T-helper 17 cell (primary cell): ENCODE results near the gene PPP1R3C. TPM values are rescaled to one million over a fixed set of nuclear protein-coding genes. Genes with fewer than 3 reads are reported as not detected.

ENCODE experiments used
- ATAC-seq: fragments of 150-1000 bp; cut with Tn5 transposase; 2 replicates; pipeline ENCODE4 v1.10.0; 2021; ENCODE audit warnings: mild to moderate bottlenecking, moderate library complexity
- DNase-seq, 3 donors: peaks; one replicate each; pipeline versions ENCODE4 v3.0.0 to v3.0.0-alpha.2; 2020 to 2021
- H3K9me3 ChIP-seq: one replicate; pipeline ENCODE4 v1.7.0; 2013; ENCODE audit warnings: low read length, mild to moderate bottlenecking; ENCODE audit not compliant: control insufficient read depth, poor library complexity, severe bottlenecking
- H3K27ac Mint-ChIP-seq: one replicate; pipeline ENCODE4 v1.8.0; 2022; ENCODE audit warnings: mild to moderate bottlenecking, moderate library complexity, mixed read lengths
- H3K27me3 Mint-ChIP-seq: one replicate; pipeline ENCODE4 v1.8.0; 2022; ENCODE audit warnings: mixed read lengths
- H3K36me3 Mint-ChIP-seq: one replicate; pipeline ENCODE4 v1.8.0; 2022; ENCODE audit warnings: low read depth, mixed read lengths
- H3K4me1 Mint-ChIP-seq: one replicate; pipeline ENCODE4 v1.8.0; 2022; ENCODE audit warnings: mild to moderate bottlenecking, mixed read lengths
- H3K4me3 Mint-ChIP-seq: one replicate; pipeline ENCODE4 v1.8.0; 2022; ENCODE audit warnings: mild to moderate bottlenecking, moderate library complexity, mixed read lengths
- total RNA-seq, 4 donors: library from RNA in 2 of 4; stranded (reverse) in 2 of 4; gene quantifications; one replicate each; pipeline ENCODE4 v1.2.3 and lab custom pipeline; 2022 to 2026

Gene PPP1R3C
- total RNA-seq, 2 donors from 2014 or later = 0.10 TPM; not detected in 1

DNA sequence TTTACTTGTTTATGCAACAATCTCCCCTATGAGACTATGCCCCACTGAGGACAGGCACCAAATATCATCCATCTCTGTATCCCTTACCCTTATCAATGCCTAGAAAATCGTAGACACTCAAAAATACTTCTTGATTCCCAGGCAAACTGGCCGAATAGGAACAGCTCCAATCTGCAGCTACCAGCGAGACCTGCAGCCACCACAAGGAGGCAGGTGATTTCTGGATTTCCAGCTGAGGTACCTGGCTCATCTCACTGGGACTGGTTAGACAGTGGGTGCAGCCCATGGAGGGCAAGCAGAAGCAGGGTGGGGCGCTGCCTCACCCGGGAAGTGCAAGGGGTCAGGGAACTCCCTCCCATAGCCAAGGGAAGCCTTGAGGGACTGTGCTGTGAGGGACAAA is 10.8 kb upstream of the PPP1R3C start:
- Mint-ChIP-seq H3K4me1 (no peaks in the 10 kb centered on the region), H3K27me3 (peaks cover 75% of the 10 kb centered on the region), H3K27ac (no peak overlapping the region), H3K36me3 (peaks cover 9% of the 10 kb centered on the region), H3K4me3 (no peak overlapping the region)
- no peaks in the 10 kb centered on the region for H3K9me3 ChIP-seq
- ATAC-seq = no peak
- DNase-seq = no peak

DNA sequence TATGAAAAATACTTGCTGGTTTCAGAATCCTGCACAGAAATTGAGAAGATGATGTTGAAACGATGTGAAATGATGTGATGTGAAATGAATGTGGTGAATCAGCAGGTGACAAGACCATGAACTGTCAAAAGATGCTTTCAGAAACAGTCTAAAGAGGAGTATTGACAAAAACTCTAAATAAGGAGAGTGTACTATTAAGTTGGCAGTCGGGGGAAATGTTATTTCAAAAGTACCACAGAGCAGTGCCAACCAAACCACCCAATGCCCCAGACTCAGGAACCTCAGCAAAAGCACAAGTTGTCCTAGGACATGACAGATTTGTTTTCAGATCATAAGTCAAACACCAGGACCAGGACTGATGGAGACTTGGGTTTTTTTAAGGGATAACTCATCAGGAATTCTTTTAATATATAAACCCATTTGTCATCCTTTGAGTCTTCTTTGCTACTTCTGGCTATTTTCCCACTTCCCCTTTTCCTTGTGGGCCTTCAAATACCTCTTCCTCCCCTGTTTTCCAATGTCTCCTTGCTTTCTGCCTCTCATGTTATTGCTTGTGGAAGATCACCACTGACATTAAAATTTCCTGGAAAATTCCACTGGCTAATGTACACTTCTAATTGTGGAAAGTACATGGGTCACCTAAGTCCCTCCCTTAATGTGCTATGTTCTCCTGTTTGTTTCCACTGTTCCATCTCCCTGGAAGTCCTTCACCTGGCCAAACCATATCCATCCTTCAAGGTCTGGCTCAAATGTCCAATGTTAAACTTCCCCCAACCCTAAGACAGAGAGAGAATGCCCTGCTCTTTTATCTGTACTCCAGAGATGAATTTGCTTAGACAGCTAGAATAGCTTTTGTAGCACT is 10.2 kb upstream of the PPP1R3C start:
- no peak overlapping the region for H3K4me3 Mint-ChIP-seq
- no peak overlapping the region for H3K27ac Mint-ChIP-seq
- H3K9me3 ChIP-seq = no peaks in the 10 kb centered on the region
- ATAC-seq (no peak), DNase-seq (no peak)
- no peaks in the 10 kb centered on the region for H3K4me1 Mint-ChIP-seq
- H3K36me3 Mint-ChIP-seq = peaks cover 9% of the 10 kb centered on the region
- H3K27me3 Mint-ChIP-seq = peaks cover 72% of the 10 kb centered on the region

GRCh38 chr10:91636892-91637291 is 4.0 kb upstream of the PPP1R3C start:
- H3K27me3 Mint-ChIP-seq = peaks cover 64% of the 10 kb centered on the region
- H3K36me3 Mint-ChIP-seq = peaks cover 2% of the 10 kb centered on the region
- H3K4me1 Mint-ChIP-seq = peaks cover 3% of the 10 kb centered on the region
- no peaks in the 10 kb centered on the region for H3K9me3 ChIP-seq
- DNase-seq (no peak), ATAC-seq (no peak)
- no peak overlapping the region for H3K4me3 Mint-ChIP-seq
- no peak overlapping the region for H3K27ac Mint-ChIP-seq

DNA sequence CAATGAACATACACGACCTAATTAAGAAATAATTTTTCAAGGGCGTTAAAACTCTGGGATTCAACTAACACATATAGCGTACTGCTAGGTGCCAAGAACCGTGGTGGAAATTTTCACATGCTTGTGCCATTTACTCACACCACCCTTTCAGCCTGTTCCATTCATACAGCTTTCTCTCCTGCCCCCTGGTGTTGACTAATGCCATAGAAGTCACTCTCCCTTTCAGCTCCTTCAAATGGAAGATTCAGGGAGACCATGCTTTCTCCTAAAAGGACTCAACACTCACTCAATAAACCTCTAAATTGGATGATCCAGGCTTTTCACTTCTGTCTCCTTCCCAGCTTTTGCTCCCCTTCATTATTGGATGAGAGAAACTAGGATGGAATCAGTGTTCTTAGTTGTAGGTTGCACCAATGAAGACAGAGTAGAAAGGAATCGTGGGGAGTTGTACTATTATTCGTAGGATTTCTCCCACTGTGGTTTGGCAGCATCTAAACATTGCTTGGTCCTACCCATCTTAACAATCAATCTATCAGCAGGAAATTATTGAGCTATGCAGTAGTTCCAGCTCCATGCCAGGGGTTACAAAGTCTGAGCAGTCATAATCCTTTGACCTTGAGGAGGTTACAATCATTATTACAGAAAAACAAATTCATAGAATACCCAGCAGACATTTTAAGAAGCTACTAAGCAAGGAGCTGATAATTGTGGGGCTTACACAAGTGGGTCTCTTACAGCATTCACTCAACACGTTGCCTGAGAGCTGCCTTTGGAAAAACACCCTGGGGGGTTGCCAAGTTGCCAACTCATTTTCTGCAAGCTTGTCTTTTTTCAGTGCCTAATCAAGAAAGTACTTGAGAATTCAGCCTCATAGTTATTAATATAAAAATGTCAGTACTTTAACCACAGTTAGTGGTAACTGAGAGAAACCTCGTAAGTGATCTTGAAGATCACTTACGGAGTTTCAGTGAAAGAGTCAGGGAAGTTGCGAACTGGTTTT is 2.8 kb upstream of the PPP1R3C start:
- H3K27me3 Mint-ChIP-seq = peaks cover 66% of the 10 kb centered on the region
- ATAC-seq = peak; percentile 57
- H3K4me1 Mint-ChIP-seq = peaks cover 3% of the 10 kb centered on the region
- H3K27ac Mint-ChIP-seq = no peak overlapping the region
- no peaks in the 10 kb centered on the region for H3K9me3 ChIP-seq
- H3K4me3 Mint-ChIP-seq = no peak overlapping the region
- DNase-seq = peak in 1 of 3 donors; percentile 15
- peaks cover 2% of the 10 kb centered on the region for H3K36me3 Mint-ChIP-seq

DNA sequence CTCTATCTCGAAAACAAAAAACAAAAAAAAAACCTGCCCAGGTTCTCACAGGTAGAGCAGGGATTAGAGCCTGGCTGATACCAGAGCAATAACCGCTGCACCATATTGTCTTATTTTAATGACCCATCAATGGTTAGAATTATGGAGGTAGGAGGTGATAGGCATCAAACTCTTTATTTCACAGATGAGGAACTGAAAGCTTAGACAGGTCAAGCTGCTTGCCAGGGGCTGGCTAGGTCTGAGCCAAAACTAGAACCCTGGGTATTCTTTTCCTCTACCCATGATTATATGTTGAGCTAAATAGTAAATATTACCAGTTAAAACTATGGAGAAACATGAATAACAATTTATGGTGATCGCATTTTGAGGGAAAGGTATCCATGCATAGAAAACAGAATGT is 2.0 kb upstream of the PPP1R3C start:
- Mint-ChIP-seq H3K36me3 (no peaks in the 10 kb centered on the region), H3K4me1 (peaks cover 3% of the 10 kb centered on the region), H3K27me3 (peaks cover 66% of the 10 kb centered on the region), H3K27ac (no peak overlapping the region), H3K4me3 (no peak overlapping the region)
- ATAC-seq = no peak
- DNase-seq = no peak
- no peaks in the 10 kb centered on the region for H3K9me3 ChIP-seq

GRCh38 chr10:91634246-91634645 is 1.4 kb upstream of the PPP1R3C start:
- Mint-ChIP-seq H3K4me1 (peaks cover 3% of the 10 kb centered on the region), H3K27ac (no peak overlapping the region), H3K4me3 (no peak overlapping the region), H3K36me3 (no peaks in the 10 kb centered on the region), H3K27me3 (peaks cover 71% of the 10 kb centered on the region)
- H3K9me3 ChIP-seq = no peaks in the 10 kb centered on the region
- ATAC-seq = no peak
- DNase-seq = no peak

GRCh38 chr10:91630625-91631024 is 2.2 kb downstream of the PPP1R3C start:
- peaks cover 58% of the 10 kb centered on the region for H3K27me3 Mint-ChIP-seq

GRCh38 chr10:91629715-91630549 is 2.9 kb downstream of the PPP1R3C start:
- no peaks in the 10 kb centered on the region for H3K36me3 Mint-ChIP-seq
- no peak for ATAC-seq
- H3K27me3 Mint-ChIP-seq = peaks cover 53% of the 10 kb centered on the region
- peaks cover 3% of the 10 kb centered on the region for H3K4me1 Mint-ChIP-seq
- DNase-seq = no peak
- H3K27ac Mint-ChIP-seq = no peak overlapping the region
- H3K9me3 ChIP-seq = no peaks in the 10 kb centered on the region
- peak overlapping the region; percentile 39 for H3K4me3 Mint-ChIP-seq

More at GRCh38 chr10:91630625-91631024, 2.2 kb downstream of the PPP1R3C start:
- DNase-seq (no peak), ATAC-seq (no peak)
- H3K27ac Mint-ChIP-seq = no peak overlapping the region
- H3K9me3 ChIP-seq = no peaks in the 10 kb centered on the region
- H3K4me3 Mint-ChIP-seq = no peak overlapping the region
- peaks cover 3% of the 10 kb centered on the region for H3K4me1 Mint-ChIP-seq
- no peaks in the 10 kb centered on the region for H3K36me3 Mint-ChIP-seq

DNA sequence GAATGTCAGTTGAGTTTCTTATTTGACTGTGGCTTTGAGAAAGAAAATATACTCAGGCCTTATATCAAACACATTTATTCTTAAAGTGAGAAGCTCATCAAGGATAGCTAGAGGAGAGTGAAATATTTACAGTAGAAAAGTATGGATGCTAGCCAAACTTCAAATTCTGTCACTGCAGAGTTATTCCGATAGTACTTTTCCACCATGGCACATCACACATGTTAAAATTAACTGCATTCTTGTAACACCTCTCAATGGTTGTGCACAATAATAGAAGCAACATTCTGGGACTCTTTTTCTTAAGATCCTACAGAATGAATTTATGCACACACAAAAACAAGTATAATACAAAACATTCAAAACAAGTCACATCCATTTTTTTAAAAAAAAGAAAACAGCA is 4.5 kb downstream of the PPP1R3C start:
- DNase-seq (no peak), ATAC-seq (no peak)
- H3K27ac Mint-ChIP-seq = no peak overlapping the region
- no peaks in the 10 kb centered on the region for H3K36me3 Mint-ChIP-seq
- peaks cover 3% of the 10 kb centered on the region for H3K4me1 Mint-ChIP-seq
- no peaks in the 10 kb centered on the region for H3K9me3 ChIP-seq
- H3K4me3 Mint-ChIP-seq = no peak overlapping the region
- H3K27me3 Mint-ChIP-seq = peaks cover 51% of the 10 kb centered on the region

DNA sequence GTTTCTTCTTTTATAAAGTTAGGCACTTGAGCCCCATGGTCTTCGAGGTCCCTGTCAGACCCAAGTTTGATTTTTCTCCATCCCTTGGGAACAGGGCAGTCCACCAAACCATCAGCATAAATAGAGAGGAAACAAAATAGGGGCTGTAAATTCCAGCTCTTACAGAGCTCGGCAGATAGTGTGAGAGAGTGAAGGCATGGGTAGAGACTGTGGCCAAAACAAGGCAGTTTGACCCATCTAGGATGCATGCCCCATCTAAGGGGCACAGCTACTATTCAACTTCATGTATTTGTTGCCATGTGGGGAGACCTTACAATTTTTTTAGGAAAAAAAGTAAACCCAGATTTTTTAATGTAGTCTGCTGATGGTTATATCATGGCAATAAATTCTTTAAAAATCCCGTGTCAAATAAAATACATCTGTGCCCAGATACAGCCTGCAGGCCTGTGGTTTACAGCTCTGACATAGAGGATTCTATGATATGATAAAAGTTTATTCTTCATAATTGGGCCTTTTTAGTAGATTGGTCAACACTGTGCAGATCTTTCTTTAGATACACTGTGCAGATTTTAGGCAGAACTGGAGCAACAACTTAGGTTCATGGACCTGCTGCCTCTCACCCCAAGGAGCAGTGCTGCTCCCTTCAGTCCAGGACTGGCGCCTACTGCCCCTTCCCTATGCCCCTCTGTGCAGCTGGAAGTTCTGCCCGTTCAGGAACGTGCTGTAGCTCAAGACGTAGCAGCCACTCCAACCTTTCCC is 5.3 kb downstream of the PPP1R3C start:
- no peaks in the 10 kb centered on the region for H3K4me1 Mint-ChIP-seq
- ATAC-seq = no peak

GRCh38 chr10:91626936-91627335 is 5.9 kb downstream of the PPP1R3C start:
- Mint-ChIP-seq H3K4me1 (no peaks in the 10 kb centered on the region), H3K27me3 (peaks cover 39% of the 10 kb centered on the region), H3K27ac (no peak overlapping the region), H3K4me3 (no peak overlapping the region), H3K36me3 (no peaks in the 10 kb centered on the region)
- DNase-seq (no peak), ATAC-seq (no peak)
- H3K9me3 ChIP-seq = no peaks in the 10 kb centered on the region

More for the DNA sequence above, 5.3 kb downstream of the PPP1R3C start:
- DNase-seq = no peak
- no peaks in the 10 kb centered on the region for H3K9me3 ChIP-seq
- no peak overlapping the region for H3K4me3 Mint-ChIP-seq
- no peak overlapping the region for H3K27ac Mint-ChIP-seq
- peaks cover 45% of the 10 kb centered on the region for H3K27me3 Mint-ChIP-seq
- no peaks in the 10 kb centered on the region for H3K36me3 Mint-ChIP-seq

GRCh38 chr10:91624633-91625032 is 8.2 kb downstream of the PPP1R3C start:
- H3K9me3 ChIP-seq = no peaks in the 10 kb centered on the region
- Mint-ChIP-seq H3K27ac (no peak overlapping the region), H3K4me3 (no peak overlapping the region), H3K4me1 (no peaks in the 10 kb centered on the region), H3K36me3 (no peaks in the 10 kb centered on the region), H3K27me3 (peaks cover 35% of the 10 kb centered on the region)
- ATAC-seq = no peak
- no peak for DNase-seq
